GM18505 (cell line): Measurements from ENCODE around the gene ITGB5.

Source experiments
- ATAC-seq: cut with Tn5 transposase; IDR thresholded peaks from one replicate; pipeline ENCODE4 v1.9.1; 2021; ENCODE audit not compliant: unreplicated experiment
- POLR2A ChIP-seq: IDR thresholded peaks from 4 replicates; pipeline ENCODE4 v1.6.1; 2011; ENCODE audit warnings: borderline replicate concordance; ENCODE audit not compliant: insufficient read depth, insufficient read length; ENCODE audit errors: extremely low read depth

Gene ITGB5

GRCh38 chr3:124814620-124815421, 72.3 kb downstream of the ITGB5 start:
- TF ChIP-seq POLR2A = no peak
- ATAC-seq = no peak

- no peak for ATAC-seq
- no peak for TF ChIP-seq POLR2A
These were observed 73.6 kb downstream of the ITGB5 start for GRCh38 chr3:124813541-124813940.

DNA sequence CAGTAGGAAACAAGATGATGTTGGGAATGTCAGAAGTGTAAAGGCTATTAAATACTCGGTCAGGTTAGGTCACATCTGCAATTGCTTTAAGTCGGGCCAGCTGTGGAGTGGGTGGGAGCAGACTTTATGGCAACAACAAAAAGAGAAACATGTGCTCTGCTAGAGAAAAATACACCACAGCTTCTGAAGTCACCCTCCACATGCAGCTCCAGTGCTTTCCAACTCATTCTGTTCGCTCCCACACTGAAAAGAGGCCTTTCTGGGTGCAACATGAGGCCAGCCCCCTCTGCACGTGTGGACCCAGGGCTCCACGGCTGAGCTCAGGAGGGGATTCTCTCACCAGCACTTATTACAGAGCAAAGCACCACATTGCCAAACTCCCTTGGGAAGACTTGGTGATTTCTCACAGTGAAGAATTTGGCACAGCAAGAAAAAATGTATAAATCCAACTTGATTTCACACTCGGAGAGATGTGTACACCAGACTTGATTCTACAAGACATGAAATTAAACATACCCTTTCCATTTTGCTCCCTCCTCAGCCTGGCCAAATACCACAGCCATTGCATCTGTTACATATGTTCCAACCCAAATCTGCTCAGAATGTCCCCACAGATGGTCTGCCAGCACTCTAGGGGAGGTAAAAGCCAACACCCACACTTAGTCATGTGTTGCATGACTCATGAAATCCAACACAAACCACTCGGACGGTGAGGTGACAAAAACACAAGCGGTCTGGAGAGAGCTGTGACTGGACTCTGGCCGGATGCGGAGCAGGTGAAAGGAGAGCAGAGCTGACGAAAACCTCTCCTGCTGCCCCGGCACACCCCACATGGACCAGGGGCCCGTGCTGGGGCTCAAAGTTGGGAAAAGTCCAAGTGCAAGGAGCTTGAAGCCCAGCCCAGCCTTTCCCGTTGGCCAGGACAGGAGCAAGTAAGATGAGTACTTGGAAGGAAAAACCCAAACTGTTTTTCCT, 74.6 kb downstream of the ITGB5 start:
- no peak for ATAC-seq
- TF ChIP-seq POLR2A = no peak

DNA sequence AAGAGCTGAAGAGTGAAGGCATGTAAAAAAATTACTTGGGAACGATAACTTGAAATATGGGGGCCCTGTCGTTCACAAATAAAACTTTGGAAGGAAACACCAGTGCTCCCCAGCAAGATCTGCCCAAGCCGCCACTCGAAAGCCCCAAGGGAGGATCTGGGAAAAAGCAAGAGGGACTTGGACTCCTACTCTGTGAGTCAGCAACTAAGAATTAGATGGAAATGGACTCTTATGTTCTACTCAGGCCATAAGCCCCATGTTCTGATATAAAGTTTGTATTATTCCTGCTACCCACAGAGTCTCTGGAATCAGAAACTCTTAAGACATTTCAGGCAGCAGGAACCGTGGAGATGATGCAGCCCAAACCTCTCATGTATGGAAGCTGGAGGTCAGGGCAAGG, 75.7 kb downstream of the ITGB5 start:
- no peak for TF ChIP-seq POLR2A
- no peak for ATAC-seq

GRCh38 chr3:124810970-124811369, 76.2 kb downstream of the ITGB5 start:
- ATAC-seq = no peak
- no peak for TF ChIP-seq POLR2A

DNA sequence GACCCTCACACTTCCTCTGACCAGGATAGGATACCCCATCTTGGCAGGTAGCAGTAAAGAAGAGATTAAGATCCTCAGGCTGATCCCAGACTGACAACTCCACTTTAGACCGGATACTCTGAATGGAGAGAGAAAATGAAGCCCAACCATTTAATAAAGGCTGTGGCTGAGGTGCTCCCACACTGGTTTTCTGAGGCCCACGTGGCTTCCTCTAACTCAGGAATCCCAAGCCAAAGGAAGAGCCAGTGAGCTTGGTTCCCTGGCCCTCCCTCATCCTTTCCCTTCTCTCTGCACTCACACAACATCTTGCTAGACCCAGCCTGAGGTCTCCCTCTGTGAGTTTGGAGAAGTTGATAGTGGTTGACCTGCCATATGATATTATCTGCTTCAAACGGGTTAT, 78.1 kb downstream of the ITGB5 start:
- no peak for ATAC-seq
- no peak for TF ChIP-seq POLR2A

GRCh38 chr3:124805671-124806070, 81.5 kb downstream of the ITGB5 start:
- no peak for TF ChIP-seq POLR2A
- ATAC-seq = no peak

DNA sequence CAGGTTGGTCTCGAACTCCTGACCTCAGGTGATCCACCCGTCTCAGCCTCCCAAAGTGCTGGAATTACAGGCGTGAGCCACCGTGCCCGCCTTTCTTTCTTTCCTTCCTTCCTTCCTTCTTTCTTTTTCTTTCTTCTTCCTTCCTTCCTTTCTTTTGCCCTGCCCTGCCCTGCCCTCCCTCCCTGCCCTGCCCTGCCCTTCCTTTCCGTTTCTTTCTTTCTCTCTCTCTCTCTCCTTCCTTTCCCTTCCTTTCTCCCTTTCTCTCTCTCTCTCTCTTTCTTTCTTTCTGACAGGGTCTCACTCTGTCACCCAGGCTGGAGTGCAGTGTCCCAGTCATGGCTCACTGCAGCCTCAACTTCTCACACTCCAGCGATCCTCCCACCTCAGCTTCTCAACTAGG, 82.3 kb downstream of the ITGB5 start:
- no peak for ATAC-seq
- no peak for TF ChIP-seq POLR2A

GRCh38 chr3:124802702-124803101, 84.5 kb downstream of the ITGB5 start:
- ATAC-seq = no peak
- no peak for TF ChIP-seq POLR2A

- TF ChIP-seq POLR2A = no peak
These were observed 85.0 kb downstream of the ITGB5 start for GRCh38 chr3:124802061-124802698.

GRCh38 chr3:124800511-124801258, 86.5 kb downstream of the ITGB5 start:
- ATAC-seq = no peak
- TF ChIP-seq POLR2A = no peak

More at GRCh38 chr3:124802061-124802698, 85.0 kb downstream of the ITGB5 start:
- ATAC-seq = no peak

DNA sequence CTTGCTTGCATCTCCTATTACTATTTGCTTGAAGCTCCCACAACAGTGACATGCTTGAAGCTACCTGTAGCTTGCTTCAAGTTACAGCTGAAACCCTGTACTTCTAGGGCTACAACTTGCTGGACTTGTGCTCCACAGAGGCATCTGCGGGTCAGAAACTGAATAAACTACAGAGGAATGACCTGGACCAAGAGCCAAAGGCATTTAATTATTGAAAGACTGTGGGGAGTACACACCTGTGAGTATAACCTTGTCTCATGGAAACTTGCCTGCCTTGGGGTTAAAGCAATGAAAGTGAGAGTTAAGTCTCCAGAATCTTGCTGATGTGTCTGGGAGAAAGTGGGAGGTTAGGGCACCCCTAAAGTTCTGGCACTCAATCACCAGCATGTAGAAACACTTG, 87.1 kb downstream of the ITGB5 start:
- TF ChIP-seq POLR2A = no peak
- ATAC-seq = no peak
